ENCODE measurements around the gene ASCC2.

GRCh38 chr22:29887358-29887757 lies 49.3 kb upstream of the ASCC2 start:
- TF ChIP-seq POLR2A (IDR thresholded peaks at IDR 0.05), result no peak
- TF ChIP-seq, protein P1, sequence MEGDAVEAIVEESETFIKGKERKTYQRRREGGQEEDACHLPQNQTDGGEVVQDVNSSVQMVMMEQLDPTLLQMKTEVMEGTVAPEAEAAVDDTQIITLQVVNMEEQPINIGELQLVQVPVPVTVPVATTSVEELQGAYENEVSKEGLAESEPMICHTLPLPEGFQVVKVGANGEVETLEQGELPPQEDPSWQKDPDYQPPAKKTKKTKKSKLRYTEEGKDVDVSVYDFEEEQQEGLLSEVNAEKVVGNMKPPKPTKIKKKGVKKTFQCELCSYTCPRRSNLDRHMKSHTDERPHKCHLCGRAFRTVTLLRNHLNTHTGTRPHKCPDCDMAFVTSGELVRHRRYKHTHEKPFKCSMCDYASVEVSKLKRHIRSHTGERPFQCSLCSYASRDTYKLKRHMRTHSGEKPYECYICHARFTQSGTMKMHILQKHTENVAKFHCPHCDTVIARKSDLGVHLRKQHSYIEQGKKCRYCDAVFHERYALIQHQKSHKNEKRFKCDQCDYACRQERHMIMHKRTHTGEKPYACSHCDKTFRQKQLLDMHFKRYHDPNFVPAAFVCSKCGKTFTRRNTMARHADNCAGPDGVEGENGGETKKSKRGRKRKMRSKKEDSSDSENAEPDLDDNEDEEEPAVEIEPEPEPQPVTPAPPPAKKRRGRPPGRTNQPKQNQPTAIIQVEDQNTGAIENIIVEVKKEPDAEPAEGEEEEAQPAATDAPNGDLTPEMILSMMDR (IDR thresholded peaks at IDR 0.05), result no peak
